Measurements from ENCODE around the gene MACROH2A1.

DNA sequence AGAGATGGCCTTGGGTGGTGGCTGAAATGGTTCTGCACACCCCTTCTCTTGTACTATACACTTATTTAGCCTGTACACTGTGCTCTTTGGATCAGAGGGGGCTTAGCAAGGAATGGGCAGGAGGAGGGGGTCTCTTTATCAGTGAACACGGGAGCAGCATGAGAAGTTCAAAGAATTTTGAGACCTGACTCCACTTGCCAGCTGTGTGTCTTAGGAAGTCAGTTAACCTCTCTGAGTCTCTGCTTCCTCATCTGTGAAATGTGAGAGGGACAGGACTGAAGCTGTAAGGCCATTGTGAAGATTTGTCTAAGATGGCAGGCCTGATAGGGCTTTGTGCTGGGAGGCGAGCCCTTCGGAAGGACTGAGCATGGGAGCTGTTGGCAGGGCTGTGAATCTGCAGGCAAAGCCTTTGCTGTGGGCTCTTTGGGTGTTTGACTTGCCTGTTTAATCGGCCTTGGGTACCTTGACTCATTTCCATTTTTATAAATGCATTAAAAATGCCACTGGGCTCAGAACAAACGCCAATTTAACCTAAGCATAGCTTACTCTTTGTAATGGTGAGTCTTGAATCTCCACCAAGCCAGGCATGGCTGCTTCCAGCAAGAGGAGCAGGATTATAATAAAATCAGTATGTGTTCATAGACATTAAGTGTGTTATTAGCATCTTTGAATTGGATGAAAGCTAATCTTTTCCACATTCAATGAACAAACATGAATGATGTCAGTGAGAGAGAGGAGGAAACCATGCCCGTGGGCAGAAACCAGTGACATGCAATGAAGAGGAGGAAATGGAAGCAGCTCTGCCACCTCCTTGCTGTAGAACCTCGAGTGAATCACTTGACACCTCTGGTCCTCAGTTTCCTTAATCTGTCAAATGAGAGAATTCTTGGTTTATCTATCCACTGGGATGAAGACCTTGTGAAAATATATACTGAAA, 89.4 kb downstream of the MACROH2A1 start:
- TF ChIP-seq EZH2phosphoT487 (IDR thresholded peaks at IDR 0.05; ENCODE audit: insufficient read depth, low read depth) (no peak), EZH2 (IDR thresholded peaks at IDR 0.05; ENCODE audit: insufficient read depth, poor library complexity, severe bottlenecking) (no peak)
